ENCODE results near the gene GPX4. TPM values are rescaled to one million over a fixed set of nuclear protein-coding genes. Genes with fewer than 3 reads are reported as not detected.

Gene GPX4
- total and polyA plus RNA-seq, 10 of the 15 experiments (the other 5 are each of a cell fraction or from before 2014, with no cell fraction given), result 33.3 to 749 (median 297) TPM

GRCh38 chr19:1080360-1081161, 23.2 kb upstream of the GPX4 start:
- DNase-seq (ENCODE audit: low read depth, low spot score), result no peak
- peaks cover 21 to 56% of the 10 kb centered on the region in 2 experiments for H3K36me3 ChIP-seq (ENCODE audit: control insufficient read depth in 2 of 2, insufficient read depth in 2 of 2, low read length in 1 of 2)

More at GRCh38 chr19:1080360-1081161, 23.2 kb upstream of the GPX4 start:
- intact Hi-C loops (cut with micrococcal nuclease; ENCODE audit: unreplicated experiment) (no loop called here), in situ Hi-C loops (cut with MboI) (no loop called here)
- no peaks in the 10 kb centered on the region; the same call in 1 of the 2 replicates for H4K20me1 ChIP-seq (ENCODE audit: control insufficient read depth, insufficient read depth)
- peaks cover 7% of the 10 kb centered on the region for H3K79me2 ChIP-seq (ENCODE audit: control insufficient read depth, insufficient read depth, low read length)
- no peak overlapping the region for H3K9ac ChIP-seq (ENCODE audit: control insufficient read depth, insufficient read depth, low read length)
- no TSS peak for BruUV-seq (replicated peaks)
- no peaks in the 10 kb centered on the region; the same call in 2 of the 3 replicates for H3K9me3 ChIP-seq (replicated peaks; ENCODE audit: control insufficient read depth, insufficient read depth, low read length)
- no peak overlapping the region for H2AFZ ChIP-seq (ENCODE audit: control insufficient read depth, low read depth, low read length)
- H3K4me2 ChIP-seq (ENCODE audit: control insufficient read depth, insufficient read depth), result no peak overlapping the region
- H3K4me1 ChIP-seq (ENCODE audit: control insufficient read depth, insufficient read depth, low read length), result peaks cover 25% of the 10 kb centered on the region
- ChIA-PET RAD21 (ENCODE audit: unreplicated experiment) (interaction anchor here (0.8 kb wide), 1 partner anchor 23 kb away, joined by 3 read pairs; no protein-coding TSS in a partner anchor), CTCF (interaction anchor here (0.6 to 1.6 kb wide), 2 partner anchors 13 to 14 kb away, joined by 3 to 4 read pairs; no protein-coding TSS in a partner anchor), POLR2A (interaction anchor here (0.9 to 1.9 kb wide), 3 partner anchors 13 to 54 kb away, joined by 3 to 6 read pairs (median 4); partner anchors contain the start of genes ARHGAP45 and CNN2), SMC1A (ENCODE audit: uncharacterized antibody, unreplicated experiment) (no interaction called here)
- no peak for FAIRE-seq
- 97% methylated on average over 44 of the region's 50 CpGs for WGBS (ENCODE audit: insufficient coverage, insufficient replicate concordance, low lambda C conversion rate, missing lambda C conversion rate)
- no peaks in the 10 kb centered on the region for H3K27me3 ChIP-seq (replicated peaks in 1 of 2; ENCODE audit: control insufficient read depth in 2 of 2, insufficient read depth in 2 of 2, low read length in 1 of 2)
- ATAC-seq, result no peak
- TF ChIP-seq POLR2AphosphoS2 (IDR thresholded peaks at IDR 0.05; ENCODE audit: low read depth, low read length) (no peak), ZNF384 (IDR thresholded peaks at IDR 0.05; ENCODE audit: borderline replicate concordance, low read depth, low read length) (no peak), RAD21 (IDR thresholded peaks at IDR 0.05; ENCODE audit: insufficient read depth, low read depth, low read length) (no peak), IKZF2 (IDR thresholded peaks at IDR 0.05) (no peak), ZBTB4 (CRISPR knock-in tag; IDR thresholded peaks at IDR 0.05) (no peak)
- H3K27ac ChIP-seq (ENCODE audit: control insufficient read depth, insufficient read depth), result no peak overlapping the region
- no peak overlapping the region for H3K4me3 ChIP-seq
